OCI-LY3 (cell line): ENCODE measurements around the gene CR1L.
A peak's percentile ranks its signal among the peaks of the same experiment; 100 is the strongest.

ENCODE experiments used
- CTCF ChIP-seq: fragments of 200-600, 300-600 bp; sonication (generic); IDR thresholded peaks from 2 replicates; pipeline ENCODE4 v1.5.1; 2014; ENCODE audit warnings: antibody characterized with exemption, low read length, low read depth
- EZH2phosphoT487 ChIP-seq: fragments of 200-600 bp; shearing (Covaris generic); IDR thresholded peaks from 2 replicates; pipeline ENCODE4 v1.6.1; 2018; ENCODE audit warnings: antibody characterized with exemption, mixed run types, low read depth

GRCh38 chr1:207711285-207711684, 66.4 kb downstream of the CR1L start:
- peak; percentile 12; the same call in 1 of the 2 replicates for TF ChIP-seq CTCF
- no peak for TF ChIP-seq EZH2phosphoT487
